NCI-H226 (cell line): Measurements from ENCODE around the gene TIPIN.
A peak's percentile ranks its signal among the peaks of the same experiment; 100 is the strongest.

Experiments
- DNase-seq: peaks from one replicate; pipeline ENCODE4 v3.0.0-alpha.2; 2015

TIPIN gene

GRCh38 chr15:66296186-66296585, 60.3 kb downstream of the TIPIN start:
- DNase-seq: no peak

DNA sequence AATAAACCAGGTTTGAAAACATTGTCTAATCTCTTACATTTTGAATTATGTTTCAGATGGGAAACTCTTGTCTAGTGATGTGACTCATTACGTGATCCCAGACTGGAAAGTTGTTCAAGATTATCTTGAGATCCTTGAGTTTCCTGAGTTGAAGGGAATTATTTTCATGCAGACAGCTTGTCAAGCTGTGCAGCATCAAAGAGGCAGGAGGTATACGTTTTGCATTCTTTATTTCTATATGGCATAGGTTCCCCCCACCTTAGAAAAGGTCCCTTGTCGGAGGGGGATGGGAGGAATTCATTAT, 61.6 kb downstream of the TIPIN start:
- peak; percentile 78 for DNase-seq

GRCh38 chr15:66294157-66294931, 62.1 kb downstream of the TIPIN start:
- DNase-seq: peak; percentile 98

GRCh38 chr15:66293419-66294156, 62.9 kb downstream of the TIPIN start, which contains the start of gene DIS3L:
TSS of gene DIS3L (plus strand) at chr15:66293568. CDS start at chr15:66293597, 29 bp downstream.
- DNase-seq: peak; percentile 65

GRCh38 chr15:66292571-66293418, 63.7 kb downstream of the TIPIN start:
- DNase-seq: no peak

GRCh38 chr15:66291816-66292570, 64.5 kb downstream of the TIPIN start:
- peak; percentile 21 for DNase-seq

DNA sequence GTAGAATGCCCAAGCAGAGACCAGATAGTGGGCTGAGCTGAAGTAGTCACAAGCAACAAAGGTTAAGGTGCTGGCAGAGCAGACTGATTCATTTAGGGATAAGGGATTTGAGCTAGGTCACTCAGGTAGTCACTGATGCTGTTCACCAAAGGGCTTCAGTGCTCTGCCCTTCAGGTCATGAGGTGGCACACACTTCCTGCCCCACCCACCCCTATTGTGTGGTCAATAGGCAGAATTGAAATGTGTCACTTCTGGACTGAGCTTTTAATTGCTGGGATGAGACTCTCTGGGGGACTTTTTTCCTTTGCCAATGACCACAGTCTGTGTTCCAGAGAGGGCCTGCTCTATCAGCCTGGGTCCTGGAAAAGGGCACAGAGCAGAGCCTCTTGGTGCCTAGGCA, 66.0 kb downstream of the TIPIN start:
- no peak for DNase-seq

GRCh38 chr15:66290007-66290406, 66.5 kb downstream of the TIPIN start:
- DNase-seq: no peak

- DNase-seq: no peak
Observed at GRCh38 chr15:66288551-66289185, 67.8 kb downstream of the TIPIN start.

DNA sequence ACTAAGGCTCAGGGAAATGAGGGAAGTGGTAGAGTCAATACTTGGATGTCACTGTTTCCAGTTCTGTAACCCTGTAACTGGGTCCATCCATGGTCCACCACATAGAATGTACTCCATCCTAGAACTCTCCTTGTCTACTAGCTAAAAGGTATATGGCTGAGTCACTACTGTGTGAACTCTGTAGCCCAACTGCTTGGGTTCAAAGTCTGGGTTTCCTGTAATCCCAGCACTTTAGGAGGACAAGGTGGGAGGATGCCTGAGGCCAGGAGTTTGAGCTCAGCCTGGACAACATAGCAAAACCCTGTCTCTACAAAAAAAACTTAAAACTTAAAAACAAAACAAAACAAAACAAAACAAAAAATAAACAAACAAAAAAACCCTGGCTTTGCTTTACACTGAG, 68.4 kb downstream of the TIPIN start:
- DNase-seq: no peak

GRCh38 chr15:66287461-66288057, 68.9 kb downstream of the TIPIN start:
- DNase-seq: no peak
